ENCODE results near the gene CFAP74. TPM values are rescaled to one million over a fixed set of nuclear protein-coding genes. Genes with fewer than 3 reads are reported as not detected.

Gene CFAP74
- total RNA-seq, 2 experiments from 2014 or later, result not detected

DNA sequence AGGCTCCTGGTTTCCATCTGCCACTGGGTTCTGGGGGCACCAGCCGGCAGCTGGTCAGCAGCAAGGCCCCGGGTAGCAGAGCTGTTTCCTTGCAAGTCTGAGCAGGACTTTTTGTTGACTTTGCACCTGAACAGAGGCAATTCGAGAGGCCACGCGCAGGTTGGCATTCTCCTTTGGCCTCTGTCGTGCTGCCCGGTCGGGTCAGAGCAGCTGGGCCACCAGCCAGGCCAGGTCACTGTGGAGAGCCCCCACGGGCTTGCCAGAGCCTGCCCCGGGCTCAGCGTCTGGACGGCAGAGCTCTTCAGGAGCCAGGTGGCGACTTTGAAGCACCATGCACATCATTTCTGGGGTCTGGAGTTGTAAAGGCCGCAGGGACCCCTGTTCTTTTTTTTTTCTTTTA is 56.1 kb downstream of the CFAP74 start:
- peak in 1 of 14 experiments; percentile 4 for DNase-seq
- Histone ChIP-seq H3K27ac (ENCODE audit: low read depth in 1 of 2, low read length in 2 of 2) (no peak overlapping the region), H3K9me3 (ENCODE audit: control insufficient read depth in 1 of 2, insufficient read depth in 1 of 2, low read length in 2 of 2) (no peaks in the 10 kb centered on the region), H3K4me3 (ENCODE audit: low read length) (no peak overlapping the region), H3K27me3 (ENCODE audit: control insufficient read depth in 1 of 2, insufficient read depth in 2 of 2, low read length in 2 of 2) (peaks cover 0 to 2% of the 10 kb centered on the region in 2 experiments), H3K36me3 (ENCODE audit: insufficient read depth, low read length) (no peaks in the 10 kb centered on the region), H3K4me1 (ENCODE audit: insufficient read depth, low read length) (peaks cover 10% of the 10 kb centered on the region)
- POLR2A ChIA-PET, result no interaction called here
- no peak overlapping the region for H3K27ac Mint-ChIP-seq
- H3K36me3 Mint-ChIP-seq (ENCODE audit: low read depth), result no peaks in the 10 kb centered on the region
- H3K4me1 Mint-ChIP-seq (ENCODE audit: low read depth), result no peaks in the 10 kb centered on the region
- H3K9me3 Mint-ChIP-seq, result peaks cover 3% of the 10 kb centered on the region
- no peak for ATAC-seq (ENCODE audit: poor library complexity)
- no peak overlapping the region for H3K4me3 Mint-ChIP-seq
- CTCF ChIA-PET, result no interaction called here
- TF ChIP-seq, protein P1, sequence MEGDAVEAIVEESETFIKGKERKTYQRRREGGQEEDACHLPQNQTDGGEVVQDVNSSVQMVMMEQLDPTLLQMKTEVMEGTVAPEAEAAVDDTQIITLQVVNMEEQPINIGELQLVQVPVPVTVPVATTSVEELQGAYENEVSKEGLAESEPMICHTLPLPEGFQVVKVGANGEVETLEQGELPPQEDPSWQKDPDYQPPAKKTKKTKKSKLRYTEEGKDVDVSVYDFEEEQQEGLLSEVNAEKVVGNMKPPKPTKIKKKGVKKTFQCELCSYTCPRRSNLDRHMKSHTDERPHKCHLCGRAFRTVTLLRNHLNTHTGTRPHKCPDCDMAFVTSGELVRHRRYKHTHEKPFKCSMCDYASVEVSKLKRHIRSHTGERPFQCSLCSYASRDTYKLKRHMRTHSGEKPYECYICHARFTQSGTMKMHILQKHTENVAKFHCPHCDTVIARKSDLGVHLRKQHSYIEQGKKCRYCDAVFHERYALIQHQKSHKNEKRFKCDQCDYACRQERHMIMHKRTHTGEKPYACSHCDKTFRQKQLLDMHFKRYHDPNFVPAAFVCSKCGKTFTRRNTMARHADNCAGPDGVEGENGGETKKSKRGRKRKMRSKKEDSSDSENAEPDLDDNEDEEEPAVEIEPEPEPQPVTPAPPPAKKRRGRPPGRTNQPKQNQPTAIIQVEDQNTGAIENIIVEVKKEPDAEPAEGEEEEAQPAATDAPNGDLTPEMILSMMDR (IDR thresholded peaks at IDR 0.05), result no peak
- peaks cover 17% of the 10 kb centered on the region for H3K27me3 Mint-ChIP-seq
- intact Hi-C loops (cut with DNase I, micrococcal nuclease), result no loop called here

DNA sequence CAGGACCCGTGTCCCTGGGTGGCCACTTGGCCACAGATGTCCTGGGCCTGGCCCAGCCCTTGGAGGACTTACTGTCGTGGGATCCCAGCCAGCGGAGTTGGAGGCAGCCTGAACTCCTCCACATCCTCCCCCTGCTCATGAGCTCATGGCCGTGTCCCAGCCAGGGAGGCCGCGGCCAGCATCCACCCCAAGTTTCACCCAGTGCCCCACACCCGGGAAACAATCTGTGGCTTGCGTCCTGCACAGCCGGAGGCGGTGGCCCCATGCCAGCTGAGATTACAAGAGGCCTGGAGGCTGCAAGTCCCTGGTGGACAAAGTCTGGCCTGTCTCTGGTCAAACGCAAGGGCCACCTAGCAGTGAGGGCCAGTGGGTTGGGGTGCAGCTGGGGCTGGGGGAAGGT is 57.0 kb downstream of the CFAP74 start:
- ChIA-PET POLR2A (no interaction called here), CTCF (interaction anchor here (0.6 kb wide), 1 partner anchor 173 kb away, joined by 3 read pairs; no protein-coding TSS in a partner anchor)
- Histone ChIP-seq H3K4me1 (ENCODE audit: insufficient read depth, low read length) (peaks cover 10% of the 10 kb centered on the region), H3K36me3 (ENCODE audit: insufficient read depth, low read length) (no peaks in the 10 kb centered on the region), H3K27me3 (ENCODE audit: control insufficient read depth in 1 of 2, insufficient read depth in 2 of 2, low read length in 2 of 2) (peaks cover 0 to 2% of the 10 kb centered on the region in 2 experiments), H3K27ac (ENCODE audit: low read depth in 1 of 2, low read length in 2 of 2) (no peak overlapping the region), H3K4me3 (ENCODE audit: low read length) (no peak overlapping the region), H3K9me3 (ENCODE audit: control insufficient read depth in 1 of 2, insufficient read depth in 1 of 2, low read length in 2 of 2) (no peaks in the 10 kb centered on the region)
- H3K36me3 Mint-ChIP-seq (ENCODE audit: low read depth), result no peaks in the 10 kb centered on the region
- H3K4me3 Mint-ChIP-seq, result no peak overlapping the region
- DNase-seq (no peak), ATAC-seq (ENCODE audit: poor library complexity) (no peak)
- H3K4me1 Mint-ChIP-seq (ENCODE audit: low read depth), result no peaks in the 10 kb centered on the region
- H3K27ac Mint-ChIP-seq, result no peak overlapping the region
- TF ChIP-seq, protein P1 (IDR thresholded peaks at IDR 0.05), result no peak
- intact Hi-C loops (cut with DNase I, micrococcal nuclease), result no loop called here
- peaks cover 3% of the 10 kb centered on the region for H3K9me3 Mint-ChIP-seq
- H3K27me3 Mint-ChIP-seq, result peaks cover 17% of the 10 kb centered on the region

DNA sequence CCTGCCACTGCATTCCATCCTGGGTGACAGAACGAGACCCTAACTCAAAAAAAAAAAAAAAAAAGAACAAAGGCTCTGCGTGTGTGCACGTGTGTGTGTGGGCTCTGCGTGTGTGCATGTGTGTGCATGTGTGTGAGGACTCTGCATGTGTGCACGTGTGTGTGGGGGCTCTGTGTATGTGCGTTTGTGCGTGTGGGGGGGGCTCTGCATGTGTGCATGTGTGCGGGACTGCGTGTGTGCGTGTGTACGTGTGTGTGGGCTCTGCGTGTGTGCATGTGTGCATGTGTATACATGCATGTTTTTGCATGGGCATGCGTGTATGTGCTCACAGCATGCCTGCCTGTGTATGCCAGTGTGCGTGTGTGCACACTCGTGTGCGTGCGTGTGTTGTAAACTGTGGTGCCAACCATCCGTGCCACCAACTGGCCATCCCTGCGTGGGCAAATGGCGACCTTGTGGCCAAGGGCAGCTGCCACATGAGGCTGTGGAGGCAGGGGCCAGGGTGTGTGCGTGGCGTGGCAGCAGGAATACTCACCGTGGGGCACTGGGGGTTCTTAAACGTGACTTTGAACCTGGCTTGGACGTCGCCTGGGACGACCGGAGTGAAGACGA is 57.7 kb downstream of the CFAP74 start:
- TF ChIP-seq, protein P1 (IDR thresholded peaks at IDR 0.05), result no peak
- no peak for ATAC-seq (ENCODE audit: poor library complexity)
- H3K9me3 ChIP-seq (ENCODE audit: control insufficient read depth in 1 of 2, insufficient read depth in 1 of 2, low read length in 2 of 2), result no peaks in the 10 kb centered on the region
- peaks cover under 1% of the 10 kb centered on the region for H3K9me3 Mint-ChIP-seq
- peaks cover 0 to 2% of the 10 kb centered on the region in 2 experiments for H3K27me3 ChIP-seq (ENCODE audit: control insufficient read depth in 1 of 2, insufficient read depth in 2 of 2, low read length in 2 of 2)
- intact Hi-C loops (cut with DNase I, micrococcal nuclease), result no loop called here
- H3K4me3 ChIP-seq (ENCODE audit: low read length), result no peak overlapping the region
- H3K36me3 Mint-ChIP-seq (ENCODE audit: low read depth), result no peaks in the 10 kb centered on the region
- POLR2A ChIA-PET, result no interaction called here
- H3K4me3 Mint-ChIP-seq, result no peak overlapping the region
- H3K27ac Mint-ChIP-seq, result no peak overlapping the region
- CTCF ChIA-PET, result no interaction called here
- no peaks in the 10 kb centered on the region for H3K36me3 ChIP-seq (ENCODE audit: insufficient read depth, low read length)
- H3K27ac ChIP-seq (ENCODE audit: low read depth in 1 of 2, low read length in 2 of 2), result no peak overlapping the region
- no peak for DNase-seq
- peaks cover 14% of the 10 kb centered on the region for H3K27me3 Mint-ChIP-seq
- H3K4me1 ChIP-seq (ENCODE audit: insufficient read depth, low read length), result peaks cover 10% of the 10 kb centered on the region
- no peaks in the 10 kb centered on the region for H3K4me1 Mint-ChIP-seq (ENCODE audit: low read depth)
